Esophagus squamous epithelium (tissue), 5 donors: Measurements from ENCODE around the gene DAGLB. TPM values are rescaled to one million over a fixed set of nuclear protein-coding genes. Genes with fewer than 3 reads are reported as not detected.
"Not testable (repeated sequence)": the region's sequence is repeated elsewhere in the genome, so short reads cannot be mapped to it uniquely, and the experiment has no call there.

Source experiments
- DNase-seq: peaks from one replicate; lab custom pipeline; 2025; lab: John Stamatoyannopoulos, UW
- H3K27ac ChIP-seq, 4 donors: fragments of 200-600 bp; sonication (generic); one replicate each; pipeline ENCODE4 v1.5.1; 2016 to 2019; ENCODE audit warnings: mild to moderate bottlenecking in 1 of 4
- H3K27me3 ChIP-seq, 4 donors: fragments of 200-600 bp; sonication (generic); 1 replicate in 3 of 4; 2 replicates in 1 of 4; pipeline versions ENCODE4 v1.5.1 to v1.6.0; 2017 to 2021; ENCODE audit warnings: antibody characterized with exemption in 1 of 4
- H3K36me3 ChIP-seq, 3 donors: fragments of 200-600 bp; sonication (generic); one replicate each; pipeline ENCODE4 v1.5.1; 2016 to 2019
- H3K4me1 ChIP-seq, 3 donors: fragments of 200-600 bp; sonication (generic); one replicate each; pipeline ENCODE4 v1.5.1; 2017 to 2019
- H3K4me3 ChIP-seq, 4 donors: fragments of 200-600 bp; sonication (generic); 1 replicate in 3 of 4; 2 replicates in 1 of 4; pipeline ENCODE4 v1.5.1; 2016 to 2019; ENCODE audit warnings: mild to moderate bottlenecking in 2 of 4, moderate library complexity in 1 of 4
- H3K9me3 ChIP-seq, 3 donors: fragments of 200-600 bp; sonication (generic); one replicate each; pipeline ENCODE4 v1.5.1; 2016 to 2019
- POLR2A ChIP-seq, 4 donors: fragments of 450-650 bp; IDR thresholded peaks; one replicate each; pipeline ENCODE4 v1.6.1; 2017; ENCODE audit warnings: antibody characterized with exemption in 4 of 4, mild to moderate bottlenecking in 4 of 4, moderate library complexity in 3 of 4
- WGBS, 2 donors: methylation state at CpG; one replicate each; pipeline ENCODE4 v1.1.5; 2018; 5-methylcytosine and 5-hydroxymethylcytosine counted together
- intact Hi-C: fragments of 100-400 bp; cut with DNase I; formaldehyde crosslinking; loops from one replicate; pipeline ENCODE4 v1.15.0; 2022
- total RNA-seq, 4 donors: library from RNA; depleted of rRNA; stranded (reverse); fragments of >200 nt; gene quantifications; one replicate each; pipeline ENCODE4 v1.1.0, GENCODE V29; 2016
- TF ChIP-seq, protein P1 (sequence below), 6 experiments: fragments of 450-650 bp in 4 of 6; fragments of 200-600 bp in 2 of 6; sonication (generic) in 2 of 6; IDR thresholded peaks; one replicate each; pipeline ENCODE4 v1.5.1; 2016 to 2019; ENCODE audit warnings: antibody characterized with exemption in 6 of 6, mild to moderate bottlenecking in 4 of 6, moderate library complexity in 4 of 6
- donor health status: DM: yes; HTN: yes; CAD: no.

Gene DAGLB
- total RNA-seq, 4 donors from 2014 or later = 7.1 to 12.4 (median 10.6) TPM

DNA sequence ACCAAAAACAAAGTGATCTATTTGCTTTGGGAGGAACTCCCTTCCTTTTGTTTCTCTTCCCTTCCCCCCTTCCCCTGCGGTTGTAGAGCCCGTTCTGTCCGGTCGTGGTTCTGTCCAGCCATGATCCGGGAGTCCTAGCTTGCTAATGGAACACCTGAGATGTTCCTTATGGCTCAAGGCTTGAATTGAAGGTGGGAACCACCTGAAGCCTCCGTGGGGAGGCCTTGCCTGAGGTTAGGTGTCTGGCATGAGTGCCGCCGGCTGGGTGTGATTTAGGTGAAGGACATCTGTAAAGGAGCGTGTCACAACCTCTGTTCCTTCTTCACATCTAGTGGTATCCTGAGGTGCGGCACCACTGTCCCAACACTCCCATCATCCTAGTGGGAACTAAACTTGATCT is 46.2 kb downstream of the DAGLB start:
- 74 to 87% methylated on average over 6 to 8 of the region's 10 CpGs for WGBS, 2 donors
- Histone ChIP-seq H3K27ac (peak overlapping the region in 2 of 4 donors; percentile 73 to 80), H3K27me3 (no peaks in the 10 kb centered on the region), H3K9me3 (no peaks in the 10 kb centered on the region), H3K4me1 (peaks cover 34 to 95% (median 51%) of the 10 kb centered on the region in 3 donors), H3K4me3 (no peak overlapping the region), H3K36me3 (peaks cover 14 to 72% (median 14%) of the 10 kb centered on the region in 3 donors)
- no peak for DNase-seq
- TF ChIP-seq POLR2A (IDR thresholded peaks at IDR 0.05) = no peak
- TF ChIP-seq, protein P1, sequence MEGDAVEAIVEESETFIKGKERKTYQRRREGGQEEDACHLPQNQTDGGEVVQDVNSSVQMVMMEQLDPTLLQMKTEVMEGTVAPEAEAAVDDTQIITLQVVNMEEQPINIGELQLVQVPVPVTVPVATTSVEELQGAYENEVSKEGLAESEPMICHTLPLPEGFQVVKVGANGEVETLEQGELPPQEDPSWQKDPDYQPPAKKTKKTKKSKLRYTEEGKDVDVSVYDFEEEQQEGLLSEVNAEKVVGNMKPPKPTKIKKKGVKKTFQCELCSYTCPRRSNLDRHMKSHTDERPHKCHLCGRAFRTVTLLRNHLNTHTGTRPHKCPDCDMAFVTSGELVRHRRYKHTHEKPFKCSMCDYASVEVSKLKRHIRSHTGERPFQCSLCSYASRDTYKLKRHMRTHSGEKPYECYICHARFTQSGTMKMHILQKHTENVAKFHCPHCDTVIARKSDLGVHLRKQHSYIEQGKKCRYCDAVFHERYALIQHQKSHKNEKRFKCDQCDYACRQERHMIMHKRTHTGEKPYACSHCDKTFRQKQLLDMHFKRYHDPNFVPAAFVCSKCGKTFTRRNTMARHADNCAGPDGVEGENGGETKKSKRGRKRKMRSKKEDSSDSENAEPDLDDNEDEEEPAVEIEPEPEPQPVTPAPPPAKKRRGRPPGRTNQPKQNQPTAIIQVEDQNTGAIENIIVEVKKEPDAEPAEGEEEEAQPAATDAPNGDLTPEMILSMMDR (IDR thresholded peaks at IDR 0.05) = no peak
- intact Hi-C loops = no loop called here

GRCh38 chr7:6400243-6401105 is 47.3 kb downstream of the DAGLB start:
- H3K27me3 ChIP-seq, DNase-seq, intact Hi-C loops, H3K4me3 ChIP-seq, H3K9me3 ChIP-seq: not testable (repeated sequence)
- Histone ChIP-seq H3K36me3 (peaks cover 11 to 70% (median 12%) of the 10 kb centered on the region in 3 donors), H3K4me1 (peaks cover 45 to 98% (median 59%) of the 10 kb centered on the region in 3 donors), H3K27ac (peak overlapping the region; percentile 2 to 80 (median 74))
- 80 to 84% methylated on average over 14 to 19 of the region's 19 CpGs for WGBS, 2 donors

- peak overlapping the region in 2 of 4 donors; percentile 23 to 39 for H3K4me3 ChIP-seq
- H3K27me3 ChIP-seq = no peaks in the 10 kb centered on the region
- 49 to 69% methylated on average over 7 to 8 of the region's 8 CpGs for WGBS, 2 donors
- no peak for DNase-seq
- intact Hi-C loops = no loop called here
- no peaks in the 10 kb centered on the region for H3K9me3 ChIP-seq
- H3K27ac ChIP-seq = peak overlapping the region; percentile 73 to 80 (median 77)
- peaks cover 10 to 69% (median 11%) of the 10 kb centered on the region in 3 donors for H3K36me3 ChIP-seq
- no peak for TF ChIP-seq POLR2A (IDR thresholded peaks at IDR 0.05)
- TF ChIP-seq, protein P1 (IDR thresholded peaks at IDR 0.05) = no peak
- H3K4me1 ChIP-seq = peaks cover 50 to 98% (median 58%) of the 10 kb centered on the region in 3 donors
Observed at GRCh38 chr7:6399351-6399750, 48.4 kb downstream of the DAGLB start.

DNA sequence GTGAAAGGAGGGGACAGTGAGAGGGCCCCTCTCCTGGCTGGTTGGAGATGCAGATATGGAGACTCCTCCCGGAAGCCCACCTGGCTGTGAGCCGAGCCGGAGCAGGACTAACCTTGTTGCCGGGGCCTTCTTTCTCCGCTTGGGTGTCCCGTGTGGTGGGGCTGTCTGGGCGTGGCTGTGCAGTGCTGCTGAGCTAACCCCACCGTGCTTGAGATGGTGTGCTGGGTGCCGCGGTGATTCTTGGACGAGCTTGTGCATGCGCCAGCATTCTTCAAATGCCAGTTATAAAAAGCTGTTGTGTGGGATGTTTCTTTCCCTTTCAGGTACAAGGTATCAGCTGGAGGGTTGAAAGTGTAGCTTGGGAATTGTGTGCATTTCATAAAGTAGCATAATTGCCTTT is 48.8 kb downstream of the DAGLB start:
- Histone ChIP-seq H3K27me3 (no peaks in the 10 kb centered on the region), H3K9me3 (no peaks in the 10 kb centered on the region), H3K4me3 (peak overlapping the region in 2 of 4 donors; percentile 23 to 39), H3K27ac (peak overlapping the region; percentile 73 to 80 (median 77)), H3K4me1 (peaks cover 54 to 98% (median 62%) of the 10 kb centered on the region in 3 donors), H3K36me3 (peaks cover 10 to 69% (median 11%) of the 10 kb centered on the region in 3 donors)
- no peak for DNase-seq
- 45 to 63% methylated on average over 7 to 12 of the region's 12 CpGs for WGBS, 2 donors
- intact Hi-C loops = no loop called here
- TF ChIP-seq POLR2A (IDR thresholded peaks at IDR 0.05) = no peak
- TF ChIP-seq, protein P1 (IDR thresholded peaks at IDR 0.05) = no peak

- Histone ChIP-seq H3K36me3 (peaks cover 10 to 63% (median 11%) of the 10 kb centered on the region in 3 donors), H3K4me3 (peak overlapping the region in 1 of 4 donors; percentile 39), H3K4me1 (peaks cover 64 to 100% (median 67%) of the 10 kb centered on the region in 3 donors), H3K27ac (peak overlapping the region; percentile 73 to 80 (median 77))
- 69 to 70% methylated on average over 11 to 12 of the region's 15 CpGs for WGBS, 2 donors
- H3K9me3 ChIP-seq, DNase-seq, H3K27me3 ChIP-seq, intact Hi-C loops: not testable (repeated sequence)
Observed at GRCh38 chr7:6397759-6398495, 49.8 kb downstream of the DAGLB start.
